GM18499 (cell line): Measurements from ENCODE around the gene HAVCR2.
"Not testable (repeated sequence)": the region's sequence is repeated elsewhere in the genome, so short reads cannot be mapped to it uniquely, and the experiment has no call there.

Experiments
- ATAC-seq: cut with Tn5 transposase; IDR thresholded peaks from one replicate; pipeline ENCODE4 v1.9.1; 2021; ENCODE audit warnings: moderate number of reproducible peaks; ENCODE audit not compliant: insufficient read depth, unreplicated experiment

Gene HAVCR2

DNA sequence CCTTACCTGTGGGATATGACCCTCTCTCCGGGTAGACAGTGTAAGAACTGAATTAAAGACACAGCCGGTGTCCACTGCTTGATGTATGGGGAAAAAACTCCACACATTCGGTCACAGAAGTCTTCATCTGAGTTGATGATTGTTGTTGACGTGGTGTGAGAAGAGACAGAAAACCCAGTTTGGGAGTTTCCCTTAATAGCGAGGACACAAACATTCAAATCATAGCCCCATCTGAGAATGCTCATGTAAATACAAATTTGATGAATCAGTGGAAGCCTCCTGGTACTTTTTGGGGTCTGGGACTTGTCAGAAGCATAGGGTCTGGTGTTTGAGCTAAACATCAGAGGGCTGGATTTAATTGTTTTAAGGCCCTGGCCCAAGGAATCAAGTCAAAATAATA is 60.9 kb downstream of the HAVCR2 start:
- no peak for ATAC-seq

DNA sequence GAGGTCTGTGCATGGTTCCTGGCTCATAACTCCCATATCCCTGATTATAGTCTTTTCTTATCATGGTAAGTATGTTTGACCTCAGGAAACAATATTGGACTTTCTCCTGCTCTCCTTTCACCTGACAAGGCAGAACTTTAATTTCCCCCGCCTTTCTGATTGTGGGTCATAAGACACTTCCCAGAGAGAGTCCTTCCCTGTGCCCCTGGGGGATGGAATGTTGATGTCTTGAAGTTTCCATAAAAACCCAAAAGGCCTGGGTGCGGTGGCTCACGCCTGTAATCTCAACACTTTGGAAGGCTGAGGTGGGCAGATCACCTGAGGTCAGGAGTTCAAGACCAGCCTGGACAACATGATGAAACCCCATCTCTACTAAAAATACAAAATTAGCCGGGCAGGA is 61.8 kb downstream of the HAVCR2 start:
- ATAC-seq = not testable (repeated sequence)

DNA sequence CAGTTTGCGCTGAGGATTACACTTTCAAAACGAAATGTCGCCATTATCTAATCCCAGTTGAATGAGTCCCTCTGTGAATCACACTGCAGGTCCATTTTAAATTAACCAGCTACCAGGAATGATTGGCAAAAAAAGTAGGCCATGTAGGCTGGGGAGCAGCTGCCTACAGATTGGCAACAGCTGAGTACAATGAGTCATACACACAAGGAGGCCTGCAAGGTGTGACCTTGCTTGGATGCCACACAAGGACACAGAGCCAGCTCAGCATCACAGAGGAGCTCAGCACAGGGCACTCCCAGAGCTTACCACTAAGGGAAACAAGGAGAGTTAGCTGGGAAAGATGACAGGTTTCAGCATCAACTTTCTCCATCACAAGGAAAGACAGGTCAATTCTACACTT is 62.8 kb downstream of the HAVCR2 start:
- ATAC-seq = no peak

DNA sequence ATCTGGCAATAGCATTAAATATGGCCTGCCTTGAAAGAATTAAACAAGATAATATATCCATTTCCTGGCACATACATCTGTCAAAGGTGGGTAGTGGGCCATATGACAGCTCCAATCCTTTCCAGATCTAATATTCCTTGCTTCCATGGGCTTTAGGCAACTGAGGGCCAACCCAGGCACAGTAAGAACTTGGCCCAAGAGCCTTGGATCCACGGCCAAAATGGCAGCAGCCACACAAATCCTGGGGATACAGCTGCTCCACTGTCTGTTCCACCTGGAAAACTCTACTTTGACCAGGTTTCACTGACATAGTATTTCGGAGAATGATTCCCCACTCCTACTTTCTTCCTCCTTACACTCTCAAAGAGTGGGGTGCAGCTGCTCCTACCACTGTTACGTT is 63.2 kb downstream of the HAVCR2 start:
- no peak for ATAC-seq

DNA sequence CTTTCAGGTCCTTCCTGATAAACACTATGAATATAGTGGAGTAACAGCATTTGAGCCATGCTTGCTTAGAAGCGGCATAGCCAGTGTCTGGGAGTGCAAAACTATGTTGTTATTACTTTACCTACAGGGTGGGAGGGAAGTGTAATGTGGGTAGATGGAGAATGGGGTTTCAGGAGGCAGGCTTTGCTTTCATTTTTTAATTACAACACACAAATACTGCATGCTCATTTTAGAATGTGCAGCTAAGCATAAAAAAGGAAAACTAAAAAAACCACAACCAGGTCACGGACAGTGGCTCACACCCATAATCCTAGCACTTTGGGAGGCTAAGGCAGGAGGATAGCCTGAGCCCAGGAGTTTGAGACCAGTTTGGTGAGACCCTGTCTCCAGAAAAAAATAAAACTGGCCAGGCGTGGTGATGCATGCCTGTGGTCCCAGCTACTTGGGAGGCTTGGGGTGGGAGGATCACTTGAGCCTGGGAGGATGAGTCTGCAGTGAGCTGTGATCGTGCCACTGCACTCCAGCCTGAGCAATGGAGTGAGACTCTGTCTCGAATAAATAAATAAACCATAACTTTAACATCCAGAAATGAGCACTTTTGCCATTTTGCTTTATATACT is 70.2 kb downstream of the HAVCR2 start:
- no peak for ATAC-seq
